Measurements from ENCODE around the gene ALDH7A1. TPM values are rescaled to one million over a fixed set of nuclear protein-coding genes. Genes with fewer than 3 reads are reported as not detected.

Gene ALDH7A1
- total RNA-seq, 2 experiments from 2014 or later = 1.6 to 2.1 TPM

DNA sequence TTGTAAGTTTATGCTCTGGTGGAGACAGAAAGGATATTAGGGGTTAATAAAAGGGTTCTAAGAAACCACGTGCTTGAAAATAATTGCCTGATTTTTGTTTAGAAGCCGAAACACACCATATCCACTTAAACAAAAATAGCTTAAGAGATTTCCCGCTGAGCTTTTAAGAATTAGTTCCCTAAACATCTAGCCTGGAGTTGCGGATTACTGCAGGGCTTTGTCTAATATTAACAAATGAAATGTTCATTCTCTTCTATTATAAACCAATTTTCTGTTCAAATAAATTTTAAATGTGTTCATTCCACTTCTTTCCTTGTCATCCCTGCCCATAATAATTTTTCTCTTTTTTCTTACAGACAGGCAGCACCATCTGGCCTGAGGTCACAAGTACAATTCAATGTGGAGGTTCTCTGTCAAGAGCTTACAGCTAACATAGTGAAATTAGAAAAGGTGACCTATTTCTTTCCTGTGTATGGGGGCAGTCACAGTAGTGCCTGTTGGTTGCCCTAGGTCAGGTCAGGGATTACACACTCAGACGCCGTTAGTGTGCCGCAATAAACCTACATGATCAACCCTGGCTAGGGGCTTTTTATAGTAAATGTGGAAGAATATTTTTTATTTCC, 106.5 kb downstream of the ALDH7A1 start:
- Histone ChIP-seq H3K9me3 (ENCODE audit: control insufficient read depth in 1 of 2, insufficient read depth in 1 of 2, low read length in 2 of 2) (no peaks in the 10 kb centered on the region), H3K4me3 (ENCODE audit: low read length) (no peak overlapping the region), H3K27ac (ENCODE audit: low read depth in 1 of 2, low read length in 2 of 2) (no peak overlapping the region), H3K4me1 (ENCODE audit: insufficient read depth, low read length) (no peaks in the 10 kb centered on the region), H3K36me3 (ENCODE audit: insufficient read depth, low read length) (peaks cover 27% of the 10 kb centered on the region), H3K27me3 (ENCODE audit: control insufficient read depth in 1 of 2, insufficient read depth in 2 of 2, low read length in 2 of 2) (no peaks in the 10 kb centered on the region)
- H3K36me3 Mint-ChIP-seq (ENCODE audit: low read depth) = peaks cover 81% of the 10 kb centered on the region
- intact Hi-C loops (cut with DNase I, micrococcal nuclease) = no loop called here
- ATAC-seq (ENCODE audit: poor library complexity) (no peak), DNase-seq (no peak)
- peak overlapping the region; percentile 15 for H3K27ac Mint-ChIP-seq
- H3K9me3 Mint-ChIP-seq = no peaks in the 10 kb centered on the region
- POLR2A ChIA-PET = no interaction called here
- no peaks in the 10 kb centered on the region for H3K4me1 Mint-ChIP-seq (ENCODE audit: low read depth)
- no peaks in the 10 kb centered on the region for H3K27me3 Mint-ChIP-seq
- TF ChIP-seq, protein P1, sequence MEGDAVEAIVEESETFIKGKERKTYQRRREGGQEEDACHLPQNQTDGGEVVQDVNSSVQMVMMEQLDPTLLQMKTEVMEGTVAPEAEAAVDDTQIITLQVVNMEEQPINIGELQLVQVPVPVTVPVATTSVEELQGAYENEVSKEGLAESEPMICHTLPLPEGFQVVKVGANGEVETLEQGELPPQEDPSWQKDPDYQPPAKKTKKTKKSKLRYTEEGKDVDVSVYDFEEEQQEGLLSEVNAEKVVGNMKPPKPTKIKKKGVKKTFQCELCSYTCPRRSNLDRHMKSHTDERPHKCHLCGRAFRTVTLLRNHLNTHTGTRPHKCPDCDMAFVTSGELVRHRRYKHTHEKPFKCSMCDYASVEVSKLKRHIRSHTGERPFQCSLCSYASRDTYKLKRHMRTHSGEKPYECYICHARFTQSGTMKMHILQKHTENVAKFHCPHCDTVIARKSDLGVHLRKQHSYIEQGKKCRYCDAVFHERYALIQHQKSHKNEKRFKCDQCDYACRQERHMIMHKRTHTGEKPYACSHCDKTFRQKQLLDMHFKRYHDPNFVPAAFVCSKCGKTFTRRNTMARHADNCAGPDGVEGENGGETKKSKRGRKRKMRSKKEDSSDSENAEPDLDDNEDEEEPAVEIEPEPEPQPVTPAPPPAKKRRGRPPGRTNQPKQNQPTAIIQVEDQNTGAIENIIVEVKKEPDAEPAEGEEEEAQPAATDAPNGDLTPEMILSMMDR (IDR thresholded peaks at IDR 0.05) = no peak
- no peak overlapping the region for H3K4me3 Mint-ChIP-seq
- CTCF ChIA-PET = interaction anchor here (3.3 kb wide), 1 partner anchor 11 kb away, joined by 12 read pairs; no protein-coding TSS in a partner anchor

DNA sequence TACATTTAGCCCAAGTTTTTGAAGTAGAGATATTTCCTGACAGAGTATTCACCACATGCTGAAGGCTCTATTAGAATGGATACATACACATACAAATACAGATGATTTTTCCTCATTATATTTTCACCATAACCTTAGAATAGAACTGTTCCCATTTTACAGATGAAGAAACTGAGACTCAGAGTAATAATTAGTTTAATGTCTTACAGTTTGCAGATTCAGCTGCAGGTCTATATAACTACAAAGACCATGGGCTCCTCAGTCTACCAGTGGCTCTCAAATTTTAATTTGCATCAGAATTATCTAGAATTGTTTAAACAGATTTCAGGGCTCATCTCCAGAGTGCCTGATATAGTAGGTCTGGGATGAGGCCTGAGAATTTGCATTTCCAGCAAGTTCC, 107.4 kb downstream of the ALDH7A1 start:
- CTCF ChIA-PET = interaction anchor here (3.3 kb wide), 1 partner anchor 12 kb away, joined by 12 read pairs; no protein-coding TSS in a partner anchor
- Histone ChIP-seq H3K4me1 (ENCODE audit: insufficient read depth, low read length) (no peaks in the 10 kb centered on the region), H3K9me3 (ENCODE audit: control insufficient read depth in 1 of 2, insufficient read depth in 1 of 2, low read length in 2 of 2) (no peaks in the 10 kb centered on the region), H3K36me3 (ENCODE audit: insufficient read depth, low read length) (peaks cover 32% of the 10 kb centered on the region), H3K27ac (ENCODE audit: low read depth in 1 of 2, low read length in 2 of 2) (no peak overlapping the region), H3K4me3 (ENCODE audit: low read length) (no peak overlapping the region), H3K27me3 (ENCODE audit: control insufficient read depth in 1 of 2, insufficient read depth in 2 of 2, low read length in 2 of 2) (no peaks in the 10 kb centered on the region)
- Mint-ChIP-seq H3K9me3 (no peaks in the 10 kb centered on the region), H3K36me3 (ENCODE audit: low read depth) (peaks cover 86% of the 10 kb centered on the region), H3K27ac (no peak overlapping the region), H3K27me3 (no peaks in the 10 kb centered on the region), H3K4me3 (no peak overlapping the region), H3K4me1 (ENCODE audit: low read depth) (no peaks in the 10 kb centered on the region)
- ATAC-seq (ENCODE audit: poor library complexity) (no peak), DNase-seq (no peak)
- POLR2A ChIA-PET = no interaction called here
- intact Hi-C loops (cut with DNase I, micrococcal nuclease) = no loop called here
- TF ChIP-seq, protein P1 (IDR thresholded peaks at IDR 0.05) = no peak

DNA sequence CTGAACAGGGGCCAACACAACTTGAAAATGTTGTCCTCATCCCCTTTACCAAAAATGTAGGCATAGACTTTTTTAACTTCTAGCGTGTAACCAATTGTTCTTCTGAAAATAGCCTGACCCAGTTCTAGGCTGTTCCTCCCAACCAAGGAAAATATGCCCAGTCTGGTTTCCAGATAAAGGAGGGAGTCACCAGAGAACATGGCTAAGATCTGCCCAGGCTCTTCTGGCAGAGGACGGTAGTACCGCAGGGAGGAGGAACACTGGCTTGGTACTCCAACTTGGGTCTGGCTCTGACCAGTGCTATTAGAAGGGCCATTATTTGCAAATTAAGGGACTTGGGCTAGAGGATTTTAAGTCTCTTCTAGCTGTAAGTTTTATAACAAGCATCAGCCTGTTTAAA, 108.7 kb downstream of the ALDH7A1 start:
- H3K27ac ChIP-seq (ENCODE audit: low read depth in 1 of 2, low read length in 2 of 2) = no peak overlapping the region
- TF ChIP-seq, protein P1 (IDR thresholded peaks at IDR 0.05) = no peak
- no peaks in the 10 kb centered on the region for H3K9me3 ChIP-seq (ENCODE audit: control insufficient read depth in 1 of 2, insufficient read depth in 1 of 2, low read length in 2 of 2)
- Mint-ChIP-seq H3K4me3 (no peak overlapping the region), H3K27me3 (no peaks in the 10 kb centered on the region), H3K36me3 (ENCODE audit: low read depth) (peaks cover 93% of the 10 kb centered on the region), H3K27ac (peak overlapping the region; percentile 20), H3K4me1 (ENCODE audit: low read depth) (no peaks in the 10 kb centered on the region), H3K9me3 (no peaks in the 10 kb centered on the region)
- intact Hi-C loops (cut with DNase I, micrococcal nuclease) = no loop called here
- CTCF ChIA-PET = interaction anchor here (1.0 to 3.3 kb wide), 2 partner anchors 10 to 14 kb away, joined by 3 to 12 read pairs; no protein-coding TSS in a partner anchor
- ATAC-seq (ENCODE audit: poor library complexity) (no peak), DNase-seq (no peak)
- H3K27me3 ChIP-seq (ENCODE audit: control insufficient read depth in 1 of 2, insufficient read depth in 2 of 2, low read length in 2 of 2) = no peaks in the 10 kb centered on the region
- peaks cover 40% of the 10 kb centered on the region for H3K36me3 ChIP-seq (ENCODE audit: insufficient read depth, low read length)
- no peaks in the 10 kb centered on the region for H3K4me1 ChIP-seq (ENCODE audit: insufficient read depth, low read length)
- POLR2A ChIA-PET = no interaction called here
- no peak overlapping the region for H3K4me3 ChIP-seq (ENCODE audit: low read length)
